K562 (cell line): ENCODE measurements around the gene COPB2. TPM values are rescaled to one million over a fixed set of nuclear protein-coding genes. Genes with fewer than 3 reads are reported as not detected.
A peak's percentile ranks its signal among the peaks of the same experiment; 100 is the strongest.

Experiments used
- CHD2 ChIP-seq: IDR thresholded peaks from 2 replicates; pipeline ENCODE4 v1.6.1; 2011; ENCODE audit warnings: low read depth, low read length
- DPF2 ChIP-seq: fragments of 450-650 bp; IDR thresholded peaks from 2 replicates; pipeline ENCODE4 v1.6.1; 2016
- HBP1 ChIP-seq: fragments of 450-650 bp; formaldehyde crosslinking; IDR thresholded peaks from 2 replicates; pipeline ENCODE4 v1.4.0; 2022; ENCODE audit warnings: missing genetic modification characterization
- HDAC6 ChIP-seq: IDR thresholded peaks from 2 replicates; pipeline ENCODE4 v1.6.1; 2012; ENCODE audit warnings: low read depth, mild to moderate bottlenecking, control low read depth, inconsistent platforms, low read length, moderate library complexity
- MAFF ChIP-seq: IDR thresholded peaks from 2 replicates; pipeline ENCODE4 v1.6.1; 2012; ENCODE audit warnings: low read length, improper control_type of control experiment
- MLLT1 ChIP-seq, 2 experiments: fragments of 450-650 bp; IDR thresholded peaks; 2 replicates each; pipeline ENCODE4 v1.6.1; 2016
- MTA2 ChIP-seq: fragments of 450-650 bp; IDR thresholded peaks from 2 replicates; pipeline ENCODE4 v1.6.1; 2016; ENCODE audit warnings: low read depth
- MTF1 ChIP-seq: fragments of 250-450 bp; sonication (Bioruptor Pico); IDR thresholded peaks from 2 replicates; pipeline ENCODE4 v1.9.0; 2021; ENCODE audit warnings: moderate library complexity, mild to moderate bottlenecking, inconsistent platforms, borderline replicate concordance
- NFATC3 ChIP-seq: fragments of 450-650 bp; IDR thresholded peaks from 2 replicates; pipeline ENCODE4 v1.6.1; 2017; ENCODE audit warnings: mild to moderate bottlenecking
- NKRF ChIP-seq: fragments of 450-650 bp; IDR thresholded peaks from 2 replicates; pipeline ENCODE4 v1.6.1; 2016; ENCODE audit warnings: borderline replicate concordance
- NR2C1 ChIP-seq, 2 experiments: fragments of 450-650 bp; IDR thresholded peaks; 2 replicates each; pipeline ENCODE4 v1.6.1; 2017; ENCODE audit warnings: mild to moderate bottlenecking in 2 of 2, antibody characterized with exemption in 1 of 2, inconsistent platforms in 1 of 2, missing compliant biosample characterization in 1 of 2, missing genetic modification characterization in 1 of 2
- SAP30 ChIP-seq: fragments of 200-600 bp; sonication (generic); IDR thresholded peaks from 2 replicates; pipeline ENCODE4 v1.6.1; 2012; ENCODE audit warnings: borderline replicate concordance, low read depth, mild to moderate bottlenecking, moderate library complexity, low read length, control low read depth, inconsistent platforms; ENCODE audit not compliant: insufficient read depth, poor library complexity, severe bottlenecking
- SIN3B ChIP-seq: fragments of 450-650 bp; IDR thresholded peaks from 2 replicates; pipeline ENCODE4 v1.6.1; 2017; ENCODE audit warnings: low read depth, mild to moderate bottlenecking, moderate library complexity
- SMAD2 ChIP-seq: fragments of 150-350 bp; IDR thresholded peaks from 2 replicates; pipeline ENCODE4 v1.6.1; 2014; ENCODE audit warnings: low read depth, mild to moderate bottlenecking, low read length
- TAF9B ChIP-seq: fragments of 450-650 bp; IDR thresholded peaks from 2 replicates; pipeline ENCODE4 v1.6.1; 2018; ENCODE audit warnings: mild to moderate bottlenecking; ENCODE audit not compliant: partially characterized antibody
- THAP7 ChIP-seq: fragments of 250-450 bp; sonication (Bioruptor Pico); IDR thresholded peaks from 2 replicates; pipeline ENCODE4 v1.5.0; 2021
- TSHZ1 ChIP-seq: fragments of 250-450 bp; sonication (Bioruptor Pico); IDR thresholded peaks from 2 replicates; pipeline ENCODE4 v1.4.0; 2020; ENCODE audit warnings: mild to moderate bottlenecking, moderate library complexity
- XRCC4 ChIP-seq: IDR thresholded peaks from one replicate; pipeline ENCODE4 v1.6.1; 2011; ENCODE audit not compliant: insufficient read depth, insufficient read length; ENCODE audit errors: extremely low read depth
- ZNF143 ChIP-seq: sonication (generic); formaldehyde crosslinking; IDR thresholded peaks from 2 replicates; pipeline ENCODE4 v1.9.0; 2022; ENCODE audit warnings: mild to moderate bottlenecking, missing genetic modification reagents
- polyA plus RNA-seq, 8 experiments: library from polyadenylated mRNA; depleted of rRNA in 4 of 8; stranded (reverse) in 5 of 8; unstranded in 3 of 8; fragments of >200 nt; fragmentation: Nextera tagmentation in 2 of 8; fragmentation: Illumina TruSeq in 1 of 8; extraction: Ambion mirVana in 2 of 8; extraction: Trizol in 1 of 8; gene quantifications; 2 replicates each; pipeline versions ENCODE4 v1.2.1 to v1.2.3, GENCODE V29; 2011 to 2014; ENCODE audit warnings: inconsistent platforms in 1 of 8, missing spikeins in 1 of 8
- total RNA-seq, 7 experiments: library from RNA; depleted of rRNA in 6 of 7; stranded (reverse); fragments of >200 nt in 6 of 7; fragmentation: Illumina TruSeq in 2 of 7; extraction: Trizol in 2 of 7; gene quantifications; 2 replicates each; pipeline versions ENCODE4 v1.2.1 to v1.2.3, GENCODE V29; 2011 to 2021; ENCODE audit warnings: low replicate concordance in 1 of 7

The COPB2 gene
- total and polyA plus RNA-seq, 9 of the 15 experiments (the other 6 are each of a cell fraction or from before 2014, with no cell fraction given), result 64.3 to 189 (median 130) TPM

- TF ChIP-seq DPF2 (no peak), TSHZ1 (no peak), THAP7 (CRISPR knock-in tag) (no peak), SIN3B (peak; percentile 38; the same call in 1 of the 2 replicates), HDAC6 (no peak), NFATC3 (no peak), TAF9B (no peak), NR2C1 (IDR thresholded peaks at IDR 0.05) (no peak), NR2C1 (tag; IDR thresholded peaks at IDR 0.05) (no peak), MTA2 (no peak), SAP30 (peak; percentile 72), MAFF (no peak), MTF1 (no peak), SMAD2 (no peak), MLLT1 (IDR thresholded peaks at IDR 0.05) (peak; percentile 69 to 76), HBP1 (CRISPR knock-in tag) (no peak), XRCC4 (no peak), ZNF143 (CRISPR knock-in tag) (no peak), NKRF (peak; percentile 74), CHD2 (no peak)
These were observed 461 bp downstream of the COPB2 start (continued) for GRCh38 chr3:139388821-139389551.
